GM18520 (cell line): ENCODE measurements around the gene OIT3.
"Not testable (repeated sequence)": the region's sequence is repeated elsewhere in the genome, so short reads cannot be mapped to it uniquely, and the experiment has no call there.

Source experiments
- ATAC-seq: cut with Tn5 transposase; IDR thresholded peaks from one replicate; pipeline ENCODE4 v1.9.1; 2021; ENCODE audit not compliant: unreplicated experiment

Gene OIT3

DNA sequence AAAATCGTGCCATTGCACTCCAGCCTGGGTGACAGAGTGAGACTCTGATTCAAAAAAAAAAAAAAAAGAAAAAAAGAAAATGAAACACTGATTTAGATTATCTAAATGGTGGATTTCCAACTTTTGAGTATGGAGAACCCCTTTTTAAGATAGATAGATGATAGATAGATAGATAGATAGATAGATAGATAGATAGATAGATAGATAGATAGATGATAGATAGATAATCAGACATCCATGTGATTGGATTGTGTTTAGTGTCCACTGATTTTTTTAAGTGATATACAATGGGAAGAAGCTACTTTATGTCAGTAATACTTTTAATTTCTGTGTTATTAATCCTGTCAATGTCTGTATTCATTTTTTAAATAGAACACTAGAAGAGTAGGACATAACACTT lies 6.0 kb downstream of the OIT3 start:
- no peak for ATAC-seq

DNA sequence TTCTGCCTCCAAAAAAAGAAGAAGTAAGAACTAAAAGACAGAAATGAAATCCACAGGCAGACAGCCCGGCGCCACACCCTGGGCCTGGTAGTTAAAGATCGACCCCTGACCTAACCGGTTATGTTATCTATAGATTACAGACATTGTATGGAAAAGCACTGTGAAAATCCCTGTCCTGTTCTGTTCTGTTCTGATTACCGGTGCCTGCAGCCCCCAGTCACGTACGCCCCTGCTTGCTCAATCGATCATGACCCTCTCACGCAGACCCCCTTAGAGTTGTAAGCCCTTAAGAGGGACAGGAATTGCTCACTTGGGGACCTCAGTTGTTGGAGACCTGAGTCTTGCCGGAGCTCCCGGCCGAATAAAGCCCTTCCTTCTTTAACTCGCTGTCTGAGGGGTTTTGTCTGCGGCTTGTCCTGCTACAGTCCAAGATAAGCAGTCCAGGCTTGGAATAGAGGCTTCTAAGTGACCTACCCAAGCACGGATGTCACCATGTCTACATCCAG lies 10.5 kb downstream of the OIT3 start:
- not testable (repeated sequence) for ATAC-seq

DNA sequence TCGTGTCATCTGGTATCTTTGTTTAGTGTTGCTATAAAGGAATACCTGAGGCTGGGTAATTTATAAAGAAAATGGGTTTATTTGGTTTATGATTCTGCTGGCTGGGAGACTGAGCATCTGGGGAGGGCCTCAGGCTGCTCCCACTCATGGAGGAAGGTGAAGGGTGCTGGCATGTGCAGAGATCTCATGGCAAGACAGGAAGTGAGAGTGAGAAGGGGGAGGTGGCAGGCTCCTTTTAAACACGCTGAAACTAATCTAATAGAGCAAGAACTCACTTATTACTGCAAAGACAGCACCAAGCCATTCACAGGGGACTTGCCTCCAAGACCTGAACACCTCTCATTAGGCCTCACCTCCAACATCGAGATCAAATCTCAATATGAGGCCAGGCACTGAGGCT lies 11.3 kb downstream of the OIT3 start:
- ATAC-seq: no peak

DNA sequence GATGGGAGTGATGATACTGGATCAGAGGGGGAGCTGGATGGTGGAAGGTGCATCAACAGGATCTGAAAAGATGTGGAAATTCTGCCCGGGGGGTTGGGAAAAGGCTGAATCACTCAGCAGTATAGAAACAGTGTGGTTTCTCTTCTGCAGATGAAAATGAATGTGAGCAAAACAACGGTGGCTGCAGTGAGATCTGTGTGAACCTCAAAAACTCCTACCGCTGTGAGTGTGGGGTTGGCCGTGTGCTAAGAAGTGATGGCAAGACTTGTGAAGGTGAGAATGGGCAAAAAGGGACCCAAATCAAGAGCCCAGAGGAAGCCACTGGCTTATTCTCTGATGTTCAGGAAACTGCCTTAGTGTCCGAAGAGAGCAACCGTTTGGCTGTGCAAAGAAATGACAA lies 12.9 kb downstream of the OIT3 start:
- no peak for ATAC-seq

DNA sequence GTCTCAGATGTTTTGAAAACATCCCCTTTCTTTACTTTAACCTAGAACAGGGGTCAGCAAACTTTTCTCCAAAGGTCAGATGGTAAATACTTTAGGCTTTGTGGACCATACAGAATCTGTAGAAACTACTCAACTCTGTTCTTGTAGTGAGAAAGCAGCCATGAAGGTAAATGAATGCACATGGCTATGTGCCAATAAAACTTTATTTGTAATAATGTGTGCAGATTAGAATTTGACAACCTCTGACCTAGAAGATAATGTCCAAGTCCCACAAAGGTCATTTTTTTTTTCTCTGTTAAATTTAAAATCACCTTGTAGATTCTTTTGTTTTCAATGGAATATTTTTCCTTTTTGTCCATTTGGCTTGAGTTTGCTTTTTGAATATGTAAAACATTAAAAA lies 17.2 kb downstream of the OIT3 start:
- ATAC-seq: no peak

DNA sequence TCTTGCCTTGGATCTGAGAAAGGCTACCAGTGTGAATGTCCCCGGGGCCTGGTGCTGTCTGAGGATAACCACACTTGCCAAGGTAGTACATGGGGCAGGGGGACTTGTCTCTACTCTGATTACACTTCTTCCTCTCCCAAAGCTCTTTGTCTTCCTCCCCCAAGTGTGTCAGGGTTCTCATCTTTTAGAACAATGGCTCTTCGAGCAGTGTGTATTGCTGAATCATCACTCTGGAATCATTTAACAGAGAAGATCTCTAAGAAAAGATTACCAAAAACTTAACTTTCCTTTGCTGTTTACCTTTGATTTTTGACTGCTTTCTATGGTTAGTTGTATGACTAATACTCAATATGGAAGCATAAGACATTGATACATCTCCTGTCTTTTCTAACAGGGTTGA lies 18.2 kb downstream of the OIT3 start:
- ATAC-seq: no peak

DNA sequence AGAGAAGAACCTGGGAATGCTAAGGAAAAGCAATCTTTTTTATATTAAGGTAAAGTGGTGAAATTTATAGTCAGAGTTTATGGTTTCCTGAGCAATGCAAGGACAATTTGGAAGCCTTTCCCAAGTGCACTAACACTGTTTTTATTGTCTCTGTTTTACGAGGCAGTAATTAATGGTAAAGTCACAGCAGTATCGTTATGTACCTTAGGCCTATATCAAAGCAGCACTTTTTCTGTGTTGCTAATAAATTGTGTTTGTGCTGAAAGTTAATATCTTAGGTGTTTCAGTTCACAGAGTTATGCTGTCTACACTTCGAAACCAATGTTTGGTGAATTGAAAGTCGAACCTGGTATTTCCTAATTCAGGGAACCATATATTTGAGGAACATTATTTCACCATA lies 19.2 kb downstream of the OIT3 start:
- ATAC-seq: no peak

DNA sequence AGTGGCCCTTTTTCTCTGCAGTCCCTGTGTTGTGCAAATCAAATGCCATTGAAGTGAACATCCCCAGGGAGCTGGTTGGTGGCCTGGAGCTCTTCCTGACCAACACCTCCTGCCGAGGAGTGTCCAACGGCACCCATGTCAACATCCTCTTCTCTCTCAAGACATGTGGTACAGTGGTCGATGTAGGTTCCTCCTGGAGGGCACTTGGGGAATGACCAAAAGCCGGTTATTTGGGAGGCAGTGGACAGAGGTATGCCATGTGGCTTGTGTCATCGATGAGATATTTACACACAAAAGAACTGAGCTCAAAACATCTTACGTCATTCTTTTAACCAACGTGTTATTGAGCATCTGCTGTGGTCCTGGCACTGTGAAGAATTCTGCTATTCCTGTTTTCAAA lies 19.7 kb downstream of the OIT3 start:
- no peak for ATAC-seq

DNA sequence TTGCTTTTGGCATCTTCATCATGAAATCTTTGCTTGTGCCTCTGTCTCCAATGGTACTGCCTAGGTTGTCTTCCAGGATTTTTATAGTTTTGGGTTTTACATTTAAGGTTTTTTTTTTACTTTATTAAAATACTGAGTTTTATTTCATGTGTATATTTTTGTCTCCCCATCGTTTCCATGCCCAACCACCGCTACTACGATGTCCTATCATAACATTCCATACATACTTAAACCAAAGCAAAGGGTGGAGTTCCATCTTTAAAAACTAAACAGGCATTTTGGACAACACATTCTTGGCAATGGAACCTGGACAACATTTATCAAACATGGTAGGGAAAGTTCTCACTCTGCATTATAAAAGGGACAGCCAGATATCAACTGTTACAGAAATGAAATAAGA lies 23.7 kb downstream of the OIT3 start:
- ATAC-seq: not testable (repeated sequence)

DNA sequence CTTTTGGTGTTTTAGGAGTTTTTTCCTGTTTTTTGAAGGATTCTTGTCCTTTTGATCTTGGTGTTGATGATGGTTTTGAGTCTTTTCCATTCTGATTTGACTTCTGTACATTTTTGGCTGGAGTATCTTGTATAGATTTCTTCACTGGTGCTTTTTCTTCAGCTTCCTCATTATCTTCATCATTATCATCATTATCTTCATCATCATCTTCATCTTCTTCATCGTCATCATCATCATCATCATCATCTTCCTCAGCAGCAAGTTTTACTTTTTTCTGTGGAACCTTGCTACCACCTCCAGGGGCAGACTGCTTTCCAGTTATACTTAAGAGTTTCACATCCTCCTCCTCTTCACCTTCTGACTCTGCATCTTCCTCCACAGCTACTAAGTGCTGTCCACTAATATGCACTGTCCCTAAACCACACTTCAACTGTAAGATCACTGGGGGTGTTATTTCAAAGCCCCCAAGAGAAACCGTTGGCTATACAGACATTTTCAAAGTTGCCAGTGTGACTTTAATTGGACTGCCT lies 24.3 kb downstream of the OIT3 start:
- not testable (repeated sequence) for ATAC-seq

DNA sequence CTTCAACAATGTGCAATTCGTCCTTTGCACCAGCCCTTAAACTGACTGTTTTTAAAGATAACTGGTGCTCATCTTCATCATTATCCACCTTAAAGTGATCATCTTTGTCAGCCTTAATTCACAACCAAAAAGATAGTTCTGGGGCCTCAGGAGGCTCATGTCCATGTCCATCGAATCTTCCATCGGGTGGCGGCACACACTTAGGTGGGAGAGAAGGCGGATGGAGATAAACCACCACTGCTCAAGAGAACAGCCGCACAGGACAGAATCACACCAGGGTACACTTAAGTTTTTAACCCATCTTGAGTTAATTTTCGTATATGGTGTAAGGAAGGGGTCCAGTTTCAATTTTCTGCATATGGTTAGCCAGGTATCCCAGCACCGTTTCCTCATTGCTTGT lies 24.8 kb downstream of the OIT3 start:
- ATAC-seq: no peak

DNA sequence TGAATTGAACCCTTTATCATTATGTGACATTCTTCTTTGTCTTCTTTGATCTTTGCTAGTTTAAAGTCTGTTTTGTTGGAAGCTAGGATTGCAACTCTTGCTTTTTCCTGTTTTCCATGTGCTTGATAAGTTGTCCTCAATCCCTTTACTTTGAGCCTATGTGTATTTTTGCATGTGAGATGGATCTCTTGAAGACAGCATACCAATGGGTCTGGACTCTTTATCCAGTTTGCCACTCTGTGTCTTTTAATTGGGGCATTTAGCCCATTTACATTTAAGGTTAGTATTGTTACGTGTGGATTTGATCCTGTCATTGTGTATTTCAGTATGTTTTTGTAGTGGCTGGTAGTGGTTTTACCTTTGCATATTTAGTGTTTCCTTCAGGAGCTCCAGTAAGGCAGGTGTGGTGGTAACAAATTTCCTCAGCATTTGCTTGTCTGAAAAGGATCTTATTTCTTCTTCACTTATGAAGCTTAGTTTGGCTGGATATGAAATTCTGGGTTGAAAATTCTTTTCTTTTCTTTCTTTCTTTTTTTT lies 27.7 kb downstream of the OIT3 start:
- not testable (repeated sequence) for ATAC-seq

DNA sequence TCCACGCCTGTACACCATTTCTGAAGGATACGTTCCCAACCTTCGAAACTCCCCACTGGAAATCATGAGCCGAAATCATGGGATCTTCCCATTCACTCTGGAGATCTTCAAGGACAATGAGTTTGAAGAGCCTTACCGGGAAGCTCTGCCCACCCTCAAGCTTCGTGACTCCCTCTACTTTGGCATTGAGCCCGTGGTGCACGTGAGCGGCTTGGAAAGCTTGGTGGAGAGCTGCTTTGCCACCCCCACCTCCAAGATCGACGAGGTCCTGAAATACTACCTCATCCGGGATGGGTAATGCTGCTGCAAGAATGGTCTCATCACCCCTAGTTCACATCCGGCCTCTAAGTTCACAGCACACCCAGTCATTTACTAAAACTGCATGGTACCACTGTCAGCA lies 30.8 kb downstream of the OIT3 start:
- no peak for ATAC-seq

DNA sequence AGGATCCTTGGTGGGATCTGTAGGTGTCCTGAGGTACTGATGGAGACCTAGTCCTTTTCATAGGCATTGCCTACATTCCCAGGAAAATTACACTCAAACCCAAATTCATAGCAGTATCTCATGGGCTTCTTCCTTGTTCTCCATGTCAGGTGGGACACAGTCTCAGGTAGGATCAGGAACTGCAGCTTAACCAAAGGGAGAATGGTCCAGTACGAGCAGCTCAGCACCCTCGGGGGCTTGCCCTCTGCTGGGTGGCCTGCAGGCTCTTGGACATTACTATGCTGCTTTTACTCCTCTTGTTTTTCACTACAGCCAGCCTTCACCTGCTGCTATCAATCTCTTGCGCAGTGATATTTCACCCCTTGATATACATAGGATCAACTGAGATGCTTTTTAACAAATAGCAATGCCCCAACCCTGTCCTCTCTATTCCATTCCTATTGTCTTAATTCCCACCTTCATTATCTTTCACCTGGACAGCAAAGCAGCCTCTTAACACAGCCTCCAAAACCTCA lies 32.5 kb downstream of the OIT3 start:
- no peak for ATAC-seq

DNA sequence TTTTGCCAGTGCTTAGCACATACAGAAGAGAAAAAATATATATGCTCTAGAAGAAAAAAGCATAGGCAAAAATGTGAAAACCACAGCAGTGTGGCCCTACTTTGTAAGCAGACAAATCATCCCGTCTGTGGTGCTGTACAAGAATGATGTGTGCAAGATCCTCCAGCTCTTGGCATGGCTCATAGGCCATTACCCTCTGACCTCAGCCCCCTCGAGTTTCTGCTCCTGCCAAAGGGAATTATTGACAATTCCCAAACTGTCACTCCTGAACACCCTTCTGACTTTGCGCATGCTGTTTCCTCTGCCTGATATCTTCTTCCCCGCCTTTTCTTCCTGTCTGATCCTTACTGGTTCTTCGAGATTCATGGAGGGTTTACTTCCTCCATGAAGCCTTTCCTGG lies 33.9 kb downstream of the OIT3 start:
- no peak for ATAC-seq

DNA sequence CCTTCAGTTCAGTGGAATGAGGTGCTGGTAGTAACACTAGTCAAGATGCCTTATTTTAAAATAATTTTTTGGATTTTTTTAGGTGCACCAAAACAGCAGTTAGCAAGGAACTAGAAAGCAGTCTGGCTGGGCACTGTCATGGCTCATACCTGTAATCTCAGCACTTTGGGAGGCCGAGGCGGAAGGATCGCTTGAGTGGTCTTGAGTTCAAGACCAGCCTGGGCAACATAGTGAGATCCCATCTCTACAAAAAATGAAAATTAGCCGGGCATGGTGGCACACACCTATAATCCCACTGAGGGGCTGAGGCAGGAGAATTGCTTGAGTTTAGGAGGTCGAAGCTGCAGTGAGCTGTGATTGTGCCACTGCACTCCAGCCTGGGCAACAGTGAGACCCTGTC lies 35.3 kb downstream of the OIT3 start:
- no peak for ATAC-seq

DNA sequence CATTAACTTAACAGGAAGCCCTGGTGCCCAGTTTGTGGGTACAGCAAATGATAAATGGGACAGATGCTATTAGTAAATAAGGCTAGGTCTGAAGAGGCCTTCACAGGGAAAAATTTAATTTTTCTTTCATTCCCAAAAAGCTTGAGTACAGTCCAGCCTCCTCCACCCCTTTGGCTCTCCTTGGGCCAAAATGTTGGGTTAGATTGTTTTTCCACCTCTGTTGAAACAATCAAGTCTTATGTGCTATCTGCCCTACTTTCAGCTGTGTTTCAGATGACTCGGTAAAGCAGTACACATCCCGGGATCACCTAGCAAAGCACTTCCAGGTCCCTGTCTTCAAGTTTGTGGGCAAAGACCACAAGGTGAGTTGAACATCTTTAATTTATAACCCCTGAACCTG lies 36.7 kb downstream of the OIT3 start:
- no peak for ATAC-seq

DNA sequence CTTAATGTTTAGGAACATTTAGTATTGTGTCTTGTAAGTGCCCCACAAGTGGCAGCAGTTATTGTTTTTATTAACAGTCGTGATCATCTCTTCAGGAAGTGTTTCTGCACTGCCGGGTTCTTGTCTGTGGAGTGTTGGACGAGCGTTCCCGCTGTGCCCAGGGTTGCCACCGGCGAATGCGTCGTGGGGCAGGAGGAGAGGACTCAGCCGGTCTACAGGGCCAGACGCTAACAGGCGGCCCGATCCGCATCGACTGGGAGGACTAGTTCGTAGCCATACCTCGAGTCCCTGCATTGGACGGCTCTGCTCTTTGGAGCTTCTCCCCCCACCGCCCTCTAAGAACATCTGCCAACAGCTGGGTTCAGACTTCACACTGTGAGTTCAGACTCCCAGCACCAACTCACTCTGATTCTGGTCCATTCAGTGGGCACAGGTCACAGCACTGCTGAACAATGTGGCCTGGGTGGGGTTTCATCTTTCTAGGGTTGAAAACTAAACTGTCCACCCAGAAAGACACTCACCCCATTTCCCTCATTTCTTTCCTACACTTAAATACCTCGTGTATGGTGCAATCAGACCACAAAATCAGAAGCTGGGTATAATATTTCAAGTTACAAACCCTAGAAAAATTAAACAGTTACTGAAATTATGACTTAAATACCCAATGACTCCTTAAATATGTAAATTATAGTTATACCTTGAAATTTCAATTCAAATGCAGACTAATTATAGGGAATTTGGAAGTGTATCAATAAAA lies 38.9 kb downstream of the OIT3 start:
- no peak for ATAC-seq

DNA sequence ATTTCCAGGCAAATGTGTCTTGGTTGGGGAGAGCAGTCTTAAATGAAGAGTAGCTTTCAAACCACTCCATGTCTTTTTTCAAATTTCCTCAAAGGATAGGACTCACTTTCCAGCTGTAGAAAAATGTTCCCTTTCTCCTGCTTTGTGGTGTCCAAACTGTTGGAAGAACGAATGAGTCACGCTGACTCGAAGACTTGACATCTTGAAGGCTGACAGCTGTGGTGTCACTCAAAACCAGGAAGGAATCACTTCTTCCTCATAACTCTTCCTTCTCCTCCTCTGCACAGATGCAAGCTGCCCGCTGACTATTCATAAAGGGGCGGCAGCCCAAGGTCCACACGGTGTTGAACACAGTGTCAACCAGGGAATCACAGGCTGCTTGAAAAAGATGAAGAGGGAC lies 41.8 kb downstream of the OIT3 start:
- ATAC-seq: no peak

DNA sequence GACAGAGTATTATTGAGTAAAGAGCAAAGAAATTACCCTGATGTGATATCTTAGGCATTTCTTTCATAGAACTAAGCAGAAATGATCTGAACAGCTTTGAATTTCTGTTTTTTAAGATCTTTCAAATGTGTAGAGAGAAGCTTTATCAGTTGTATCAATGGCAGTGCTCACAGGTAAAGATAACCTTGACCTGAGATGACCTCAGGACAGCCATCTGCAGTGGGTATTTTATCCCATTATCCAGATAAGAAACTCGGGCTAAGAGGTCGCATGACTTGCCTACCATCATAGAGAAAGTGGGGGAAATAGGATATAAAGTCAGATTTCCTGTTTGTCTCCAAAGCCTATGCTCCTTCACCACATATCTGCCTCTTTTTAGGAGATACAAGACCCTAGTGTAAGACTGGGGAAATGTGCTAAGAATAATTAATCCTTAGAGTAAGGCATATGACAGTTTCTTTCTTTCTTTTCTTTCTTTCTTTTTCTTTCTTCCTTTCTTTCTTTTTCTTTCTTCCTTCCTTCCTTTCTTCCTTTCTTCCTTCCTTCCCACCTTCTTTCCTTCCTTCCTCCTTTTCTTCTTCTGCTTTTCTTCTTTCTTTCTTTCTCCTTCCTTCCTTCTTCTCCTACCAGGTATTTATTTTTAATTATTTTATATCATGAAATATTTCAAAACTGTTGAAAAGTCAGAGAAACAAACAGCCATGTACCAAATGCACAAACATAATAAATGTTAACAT lies 50.1 kb downstream of the OIT3 start:
- no peak for ATAC-seq

DNA sequence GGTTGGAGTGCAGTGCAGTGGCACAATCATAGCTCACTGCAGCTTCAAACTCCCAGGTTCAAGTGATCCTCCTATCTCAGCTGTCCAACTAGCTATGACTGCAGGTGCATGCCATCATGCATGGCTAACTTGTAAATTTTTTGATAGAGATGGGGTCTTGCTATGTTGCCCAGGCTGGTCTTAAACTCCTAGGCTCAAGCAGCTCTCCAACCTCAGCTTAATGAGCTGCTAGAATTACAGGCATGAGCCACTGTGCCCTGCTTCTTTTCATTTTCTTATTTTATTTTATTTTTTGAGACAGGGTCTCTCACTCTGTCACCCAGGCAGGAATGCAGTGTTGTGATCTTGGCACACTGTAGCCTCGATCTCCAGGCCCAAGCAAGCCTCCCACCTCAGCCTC lies 53.4 kb downstream of the OIT3 start:
- ATAC-seq: no peak

DNA sequence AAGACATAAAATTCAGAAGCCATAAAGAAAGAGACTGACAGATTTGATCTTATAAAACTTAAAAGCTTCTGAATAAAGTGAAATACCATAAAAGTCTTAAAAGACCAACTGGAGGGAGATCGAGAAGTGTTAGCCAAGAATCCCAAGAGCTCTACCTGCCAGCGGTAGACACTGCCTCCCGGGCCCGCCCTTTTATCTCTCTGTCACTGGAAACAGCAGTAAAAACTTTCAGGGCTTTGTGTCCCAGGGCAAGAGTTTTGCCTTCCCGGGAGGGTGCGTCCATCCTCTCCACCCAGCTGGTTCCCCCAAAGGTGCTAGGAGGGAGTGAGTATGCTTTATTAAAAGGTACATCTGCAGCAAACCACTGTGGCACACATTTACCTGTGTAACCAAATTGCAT lies 55.2 kb downstream of the OIT3 start:
- ATAC-seq: no peak
